Medulla oblongata (tissue), 1 donor: ENCODE measurements around the gene SNTG2.

Experiments
- DNase-seq: peaks from one replicate; pipeline ENCODE4 v3.0.0-alpha.2; 2015; ENCODE audit errors: extremely low spot score

SNTG2 gene

DNA sequence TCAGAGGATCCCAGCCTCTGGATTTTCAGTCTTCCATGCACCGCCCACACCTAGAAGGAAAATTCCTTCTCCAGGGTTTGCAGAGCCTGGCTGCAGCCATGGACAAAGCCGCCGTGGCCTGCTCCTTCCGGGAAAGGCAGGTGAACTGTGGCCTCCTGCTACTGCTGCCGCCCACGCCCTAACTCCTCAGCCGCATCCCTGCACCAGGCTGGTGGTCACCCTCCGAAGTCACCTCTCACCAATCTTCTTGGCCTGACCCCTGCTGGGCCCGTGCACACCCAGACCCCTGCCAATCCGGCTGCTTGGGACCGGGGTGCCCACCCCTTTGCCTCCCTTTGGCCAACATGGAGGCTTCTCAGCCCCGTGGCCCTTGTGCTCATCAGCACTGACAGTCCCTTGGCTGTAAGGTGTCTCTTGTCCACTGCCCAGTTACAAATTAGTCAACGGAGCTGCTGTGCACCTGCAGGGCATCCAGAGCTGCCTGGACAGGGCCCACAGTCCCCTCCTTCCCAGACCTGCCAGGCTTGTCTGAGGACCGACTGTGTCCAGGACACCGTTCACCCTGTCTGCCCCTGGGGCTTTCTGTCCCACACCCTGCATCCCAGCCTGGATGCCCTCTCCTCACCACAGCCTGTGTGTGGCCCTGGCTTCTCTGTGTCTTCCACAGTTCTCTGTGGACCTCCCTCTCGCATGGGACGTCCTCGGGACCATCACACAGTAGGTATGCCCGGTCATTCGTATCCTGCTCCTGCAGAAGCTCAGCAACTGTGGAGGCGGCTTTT, 332.6 kb downstream of the SNTG2 start:
- no peak for DNase-seq

DNA sequence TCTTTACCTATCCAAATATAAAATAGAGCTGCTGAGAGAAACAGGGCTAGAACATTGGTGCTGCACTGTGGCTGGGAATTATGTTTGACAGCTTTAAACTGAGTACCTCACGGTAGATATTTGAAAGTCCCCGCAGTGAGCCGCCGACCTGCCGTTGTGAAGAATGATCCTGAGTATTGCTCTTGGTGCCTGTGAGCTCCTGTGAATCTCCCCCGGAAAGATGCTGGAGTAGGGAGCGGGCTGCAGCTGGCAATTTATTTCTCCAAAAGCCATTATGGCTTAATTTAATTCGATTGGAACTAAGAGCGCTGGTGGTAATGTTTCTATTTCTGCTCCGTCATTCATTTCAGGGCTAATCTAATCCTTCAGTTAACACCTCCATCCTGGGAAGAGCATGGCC, 333.2 kb downstream of the SNTG2 start:
- DNase-seq, result no peak

DNA sequence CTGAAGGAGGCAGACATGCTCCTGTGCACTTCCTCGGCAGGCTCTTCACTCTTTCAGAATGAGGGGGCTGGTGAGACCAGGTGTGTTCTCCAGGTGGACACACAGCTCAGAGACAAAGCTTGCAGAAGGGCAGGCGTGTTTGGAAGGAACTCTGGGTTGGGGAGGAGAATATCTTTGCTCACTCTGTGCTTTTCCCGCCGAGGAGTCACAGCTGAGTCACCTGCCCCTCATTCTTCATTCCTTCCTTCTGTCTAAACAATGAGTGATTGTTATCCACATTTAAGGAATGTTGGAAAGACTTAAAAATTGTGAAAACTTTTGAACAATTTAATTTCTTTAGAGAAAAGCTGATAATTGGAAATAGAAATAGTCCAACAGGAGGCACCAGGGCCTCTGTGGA, 336.3 kb downstream of the SNTG2 start:
- no peak for DNase-seq

DNA sequence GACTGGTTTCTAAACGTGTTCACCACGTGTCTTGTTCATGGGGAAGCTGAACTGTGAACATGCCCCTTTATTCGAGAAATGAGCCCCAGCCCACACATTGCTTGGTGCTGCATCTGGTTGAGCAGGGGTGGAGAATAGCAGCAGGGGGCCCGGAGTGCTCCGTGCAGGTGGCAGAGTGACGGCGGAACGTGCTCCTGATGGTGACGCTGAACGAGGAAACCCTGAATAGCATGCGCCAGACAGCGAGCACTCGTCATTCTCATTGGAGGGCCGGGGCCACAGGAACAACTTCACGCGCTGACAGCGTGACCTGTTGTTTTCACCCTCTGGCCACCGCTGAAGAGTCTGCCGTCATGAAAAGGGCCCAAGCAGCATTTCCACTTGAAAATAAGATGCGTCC, 336.8 kb downstream of the SNTG2 start:
- DNase-seq, result no peak

DNA sequence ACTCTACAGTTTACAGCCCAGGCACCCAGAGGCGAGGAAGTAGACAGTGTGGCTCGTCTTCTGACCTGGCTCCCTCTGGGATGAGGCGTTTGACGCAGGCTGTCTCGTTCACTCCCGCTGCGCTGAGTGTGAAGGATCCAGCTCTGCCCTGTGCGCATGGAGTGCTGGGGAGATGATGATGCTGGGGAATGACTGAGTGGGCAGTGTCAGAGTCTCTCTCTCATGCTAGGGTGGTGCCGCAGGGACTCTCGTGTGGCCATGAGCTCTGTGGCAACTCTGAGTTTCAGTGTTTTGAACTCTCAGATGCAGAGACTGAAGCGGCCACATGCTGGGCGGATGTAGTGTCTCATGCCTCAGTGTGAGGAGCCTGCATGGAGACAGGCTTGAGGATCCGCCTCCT, 344.3 kb downstream of the SNTG2 start:
- no peak for DNase-seq

DNA sequence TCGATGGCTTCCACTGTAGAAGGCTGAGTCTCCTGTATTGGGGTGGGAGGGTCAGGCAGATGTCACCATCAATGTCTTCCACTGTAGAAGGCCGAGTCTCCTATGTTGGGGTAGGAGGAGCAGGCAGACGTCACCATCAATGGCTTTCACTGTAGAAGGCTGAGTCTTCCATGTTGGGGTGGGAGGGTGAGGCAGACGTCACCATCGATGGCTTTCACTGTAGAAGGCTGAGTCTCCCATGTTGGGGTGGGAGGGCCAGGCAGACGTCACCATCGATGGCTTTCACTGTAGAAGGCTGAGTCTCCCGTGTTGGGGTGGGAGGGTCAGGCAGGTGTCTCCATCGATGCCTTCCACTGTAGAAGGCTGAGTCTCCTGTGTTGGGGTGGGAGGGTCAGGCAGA, 345.1 kb downstream of the SNTG2 start:
- DNase-seq, result no peak

DNA sequence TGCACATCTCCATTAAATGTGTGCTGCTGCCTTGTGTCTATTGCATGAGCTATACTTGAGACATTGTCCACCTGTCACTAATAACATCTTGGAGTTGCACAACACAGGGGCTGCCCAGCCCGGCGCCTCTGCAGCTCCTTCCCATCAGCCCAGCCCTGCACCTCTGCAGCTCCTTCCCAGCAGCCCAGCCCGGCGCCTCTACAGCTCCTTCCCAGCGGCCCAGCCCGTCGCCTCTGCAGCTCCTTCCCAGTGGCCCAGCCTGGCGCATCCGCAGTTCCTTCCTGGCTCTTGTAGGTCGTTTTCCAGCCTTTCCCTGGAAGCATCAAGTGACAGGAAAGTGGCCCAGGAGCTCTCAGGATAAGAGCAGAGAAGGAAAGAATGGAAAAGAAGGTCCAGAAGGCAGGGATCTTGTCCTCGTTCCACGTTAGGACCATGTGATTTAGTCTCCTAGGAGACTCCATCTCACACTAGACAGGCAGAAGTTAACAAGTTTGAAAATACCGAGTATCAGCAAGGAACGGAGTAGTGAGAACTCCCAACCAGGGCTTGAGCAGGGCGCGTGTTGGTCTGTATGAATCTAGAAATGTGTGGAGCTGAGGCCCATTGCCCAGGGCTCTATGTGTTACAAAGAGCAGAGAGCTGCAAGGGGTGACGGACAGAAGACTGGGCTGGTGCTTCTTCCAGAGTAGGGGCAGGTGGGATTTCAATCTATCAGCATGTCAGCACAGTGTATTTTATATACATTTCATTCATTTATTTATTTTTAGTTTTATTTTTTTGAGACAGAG, 346.9 kb downstream of the SNTG2 start:
- no peak for DNase-seq

DNA sequence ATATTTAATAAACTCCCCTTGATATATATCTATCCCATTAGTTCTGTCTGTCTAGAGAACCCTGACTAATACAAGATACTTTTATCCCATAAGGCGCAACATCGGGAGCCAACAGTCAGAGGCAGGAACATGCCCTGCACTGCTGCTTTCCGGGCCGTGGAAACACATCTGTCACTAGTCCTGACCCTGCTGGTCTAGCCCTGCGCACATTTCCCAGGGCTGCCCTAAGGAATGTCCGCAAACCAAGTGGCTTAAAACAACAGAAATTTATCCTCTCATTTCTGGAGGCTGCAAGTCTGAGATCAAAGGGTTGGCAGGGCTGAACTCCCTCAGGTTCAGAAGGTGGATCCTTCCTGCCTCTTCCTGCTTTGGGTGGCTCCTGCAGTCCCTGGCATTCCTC, 348.4 kb downstream of the SNTG2 start:
- DNase-seq, result no peak

DNA sequence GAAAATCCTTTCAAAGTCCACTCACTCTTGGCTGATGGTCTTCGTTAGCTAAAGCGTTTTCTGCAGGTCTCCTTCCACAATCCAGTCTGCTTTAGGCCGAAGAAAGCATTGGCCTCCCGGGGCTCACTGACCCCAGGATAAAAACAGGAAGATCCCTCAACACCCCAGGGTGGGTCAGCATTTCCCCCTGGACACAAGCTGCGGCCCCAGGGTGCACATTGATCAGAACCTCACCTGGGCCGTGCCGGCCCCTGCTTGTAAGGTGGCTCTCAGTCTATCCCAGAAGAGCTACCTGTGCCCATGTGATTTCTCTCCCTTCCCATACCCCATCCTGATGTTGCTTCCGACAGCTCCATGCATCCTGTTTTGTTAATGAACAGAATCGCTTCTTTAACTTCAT, 349.6 kb downstream of the SNTG2 start:
- DNase-seq, result no peak

DNA sequence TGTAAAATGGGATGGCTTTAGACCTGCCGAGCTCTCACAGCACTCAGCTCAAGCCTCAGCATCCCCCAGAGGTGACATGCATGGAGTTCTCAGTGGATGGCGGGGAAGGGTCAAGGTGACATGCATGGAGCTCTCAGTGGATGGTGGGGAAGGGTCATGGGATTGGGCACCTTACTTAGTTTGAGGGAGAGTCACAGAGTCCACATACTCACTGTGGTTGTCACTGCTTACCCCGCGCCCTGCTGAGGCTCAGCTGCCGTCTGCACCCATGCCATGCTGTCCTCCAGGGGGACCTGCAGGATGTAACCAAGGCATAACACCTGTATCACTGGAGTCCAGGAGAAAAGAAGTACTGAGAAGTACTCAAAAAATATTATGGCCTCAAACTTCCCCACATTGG, 350.4 kb downstream of the SNTG2 start:
- DNase-seq, result no peak

DNA sequence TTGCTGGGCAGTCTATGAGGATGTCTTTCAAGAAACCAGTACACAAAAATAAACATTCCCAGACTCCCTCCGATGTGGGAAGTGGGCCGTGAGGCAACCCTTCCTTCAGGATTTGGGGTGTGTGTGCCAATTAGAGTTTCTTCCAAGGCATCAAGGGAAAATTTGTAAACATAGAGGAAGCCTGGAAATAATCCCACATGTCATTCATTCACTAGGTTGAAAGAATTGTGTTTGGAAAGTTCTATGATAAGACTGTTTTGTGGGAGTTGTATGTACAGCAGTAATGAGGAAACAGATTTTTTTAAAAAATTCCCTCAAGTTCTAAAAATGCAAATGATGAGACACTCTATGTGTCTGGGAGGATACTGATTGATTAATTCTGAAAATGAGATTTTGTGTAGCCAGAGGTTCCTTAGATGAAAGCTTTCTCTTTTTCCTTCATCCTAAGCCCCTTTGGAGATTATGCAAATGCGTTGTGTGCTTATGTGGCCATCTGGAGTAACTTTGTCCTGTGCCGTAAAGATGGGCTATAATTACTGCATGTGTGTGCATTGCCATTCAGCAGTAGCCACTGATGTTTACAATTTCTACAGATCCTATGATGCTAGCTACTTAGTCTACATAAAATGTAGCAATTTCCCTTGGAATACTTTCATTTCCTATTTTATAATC, 354.8 kb downstream of the SNTG2 start:
- DNase-seq, result no peak

DNA sequence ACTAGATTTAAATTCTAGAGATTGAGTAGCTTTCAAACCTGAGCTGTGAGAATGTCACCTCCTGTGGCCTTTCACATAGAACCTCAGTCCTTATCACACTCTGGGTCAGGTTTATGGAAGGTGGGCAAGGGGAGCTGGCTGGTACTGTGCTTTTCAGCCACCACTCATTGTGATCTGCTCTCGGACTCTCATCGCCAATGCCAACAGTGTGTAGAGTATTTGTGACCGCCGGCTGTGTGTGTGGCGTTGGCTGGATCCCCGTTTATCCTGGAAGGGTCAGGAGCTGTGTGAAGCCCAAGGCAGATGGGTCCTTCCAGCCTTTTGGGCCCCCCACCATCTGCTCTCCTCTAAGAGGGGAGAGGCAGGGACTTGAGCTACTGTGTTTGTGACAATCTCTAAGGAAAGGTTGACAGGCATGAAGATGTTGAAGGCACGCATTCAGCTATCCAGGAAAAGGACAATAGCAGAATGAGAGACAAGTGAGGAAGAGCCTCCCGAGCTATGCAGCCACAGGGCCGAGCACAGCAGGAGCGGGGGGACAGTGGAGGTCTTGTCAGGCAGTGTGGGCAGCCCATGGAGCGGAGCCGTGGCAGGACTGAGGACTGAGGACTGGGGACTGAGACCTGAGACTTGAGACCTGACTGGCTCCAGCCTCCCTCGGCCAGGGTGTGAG, 355.5 kb downstream of the SNTG2 start:
- no peak for DNase-seq

DNA sequence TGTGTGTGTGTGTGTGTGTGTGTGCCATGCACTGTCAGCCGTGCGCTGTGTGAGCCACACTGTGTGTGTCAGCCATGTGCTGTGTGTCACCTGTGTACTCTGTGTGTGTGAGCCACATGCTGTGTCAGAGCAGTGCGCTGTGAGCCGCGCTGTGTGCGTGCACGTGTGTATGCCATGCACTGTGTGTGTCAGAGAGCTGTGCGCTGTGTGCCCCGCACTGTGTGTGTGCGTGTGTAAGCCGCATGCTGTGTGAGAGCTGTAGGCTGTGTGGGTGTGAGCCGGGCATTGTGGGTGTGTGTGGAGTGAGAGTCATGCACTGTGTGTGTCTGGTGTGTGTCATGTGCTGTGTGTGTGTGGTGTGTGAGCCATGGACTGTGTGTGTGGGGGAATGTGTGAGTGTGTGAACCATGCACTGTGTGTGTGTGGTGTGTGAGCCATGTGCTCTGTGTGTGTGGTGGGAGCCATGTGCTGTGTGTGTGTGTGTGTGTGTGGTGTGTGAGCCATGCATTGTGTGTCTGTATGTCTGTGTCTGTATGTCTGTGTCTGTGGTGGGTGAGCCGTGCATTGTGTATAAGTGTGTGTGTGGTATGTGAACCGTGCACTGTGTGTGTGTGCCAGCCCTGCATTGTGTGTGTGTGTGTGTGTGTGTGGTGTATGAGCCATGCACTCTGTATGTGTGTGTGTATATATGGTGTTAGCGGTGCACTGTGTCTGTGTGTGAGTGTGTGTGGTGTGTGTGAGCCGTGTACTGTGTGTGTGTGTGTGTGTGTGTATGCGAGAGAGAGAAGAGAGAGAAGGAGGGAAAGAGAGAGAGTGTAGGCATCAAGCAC, 356.3 kb downstream of the SNTG2 start:
- no peak for DNase-seq

DNA sequence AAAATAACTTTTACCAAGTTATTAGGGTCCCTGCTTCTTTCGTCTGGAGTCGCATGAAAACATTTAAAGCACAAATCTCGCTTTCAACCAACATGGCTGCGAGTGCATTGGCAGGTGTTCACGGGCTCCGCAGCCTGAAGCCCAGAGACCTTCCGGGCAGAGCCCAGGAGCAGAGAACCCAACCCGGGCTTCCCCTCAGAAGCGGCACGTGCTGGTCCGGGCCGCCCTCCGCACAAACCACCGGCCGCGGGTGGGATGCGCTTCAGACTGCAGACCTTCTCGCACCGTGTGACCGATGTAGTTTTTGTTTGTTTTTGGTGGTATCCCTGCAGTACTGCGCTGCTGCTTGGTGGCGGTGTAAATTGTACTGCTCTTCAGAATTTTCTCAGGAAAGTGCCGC, 357.0 kb downstream of the SNTG2 start:
- DNase-seq, result no peak

DNA sequence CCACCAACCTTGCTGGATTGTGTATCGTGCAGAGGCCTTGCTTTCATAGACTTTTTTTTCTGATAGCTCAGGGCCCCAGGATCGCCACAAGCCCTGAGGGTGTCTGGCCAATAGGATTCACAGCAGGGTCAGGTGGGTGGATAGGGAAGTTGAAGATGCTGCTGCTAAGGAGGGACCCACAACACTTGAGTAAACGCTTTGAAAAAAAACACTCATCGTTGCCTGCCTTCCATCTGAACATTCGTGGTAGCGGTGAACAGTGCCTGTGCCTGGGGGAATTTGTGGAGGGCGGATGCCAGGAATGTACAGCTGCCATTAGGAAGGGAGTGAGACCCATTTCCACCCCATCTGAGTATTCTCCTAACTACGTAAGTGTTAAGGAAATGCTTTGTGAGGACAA, 358.0 kb downstream of the SNTG2 start:
- no peak for DNase-seq

DNA sequence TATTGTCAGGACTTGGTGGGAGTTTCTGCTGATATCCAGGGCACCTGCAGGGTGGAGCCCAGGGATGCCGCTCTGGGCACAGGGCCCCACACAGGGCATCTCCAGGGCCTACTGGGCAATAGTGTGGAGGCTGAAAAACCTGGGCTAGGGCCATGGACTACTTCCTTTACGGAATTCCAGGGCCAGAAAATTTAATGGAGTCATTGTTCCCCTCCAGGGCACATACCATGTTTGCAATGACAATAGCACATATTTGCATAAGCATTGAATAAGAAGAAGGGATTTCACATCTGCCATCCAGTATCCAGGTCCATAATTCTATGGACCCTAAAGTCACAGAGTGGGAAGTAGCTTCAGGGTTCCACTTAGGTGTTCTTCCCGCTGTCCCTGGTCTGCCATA, 358.9 kb downstream of the SNTG2 start:
- DNase-seq, result no peak

DNA sequence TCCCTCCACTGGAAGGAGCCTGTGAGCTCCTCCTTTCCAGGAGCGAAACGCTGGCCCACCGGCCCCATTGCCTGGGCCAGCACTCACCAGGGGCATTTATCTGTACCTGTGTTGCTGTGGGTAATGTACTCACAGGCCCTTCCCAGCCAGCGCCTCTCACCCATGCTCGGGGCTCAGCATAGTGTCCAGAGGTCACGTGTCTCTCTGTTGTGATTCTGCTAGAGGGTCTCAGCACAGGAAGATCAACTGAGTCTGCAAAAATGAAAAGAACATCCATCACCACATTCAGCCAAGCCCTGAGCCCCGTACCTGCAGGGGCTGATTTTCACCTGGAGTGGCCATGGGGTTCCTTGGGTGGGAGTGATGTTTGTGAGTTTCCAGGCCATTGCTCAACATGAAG, 359.6 kb downstream of the SNTG2 start:
- DNase-seq, result no peak

DNA sequence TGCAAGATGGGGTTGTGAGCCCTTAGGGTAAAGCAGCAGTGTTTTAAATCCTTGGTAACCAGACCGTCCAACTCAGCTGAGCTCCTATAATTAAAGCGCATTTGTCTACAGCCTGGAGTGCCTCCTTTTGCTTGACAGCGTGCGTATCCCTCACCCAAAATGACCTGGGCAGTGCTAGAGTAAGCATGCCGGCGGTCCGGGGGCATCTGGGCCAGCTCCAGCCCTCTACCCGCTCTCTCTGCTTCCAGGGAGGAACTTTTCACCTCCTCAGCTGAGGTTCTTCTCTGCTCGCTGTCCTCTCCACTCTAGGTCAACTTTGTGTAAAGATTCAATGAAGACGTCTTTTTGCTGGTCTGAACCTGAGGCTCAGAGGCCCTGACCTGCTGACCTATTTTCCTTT, 360.2 kb downstream of the SNTG2 start:
- DNase-seq, result no peak

DNA sequence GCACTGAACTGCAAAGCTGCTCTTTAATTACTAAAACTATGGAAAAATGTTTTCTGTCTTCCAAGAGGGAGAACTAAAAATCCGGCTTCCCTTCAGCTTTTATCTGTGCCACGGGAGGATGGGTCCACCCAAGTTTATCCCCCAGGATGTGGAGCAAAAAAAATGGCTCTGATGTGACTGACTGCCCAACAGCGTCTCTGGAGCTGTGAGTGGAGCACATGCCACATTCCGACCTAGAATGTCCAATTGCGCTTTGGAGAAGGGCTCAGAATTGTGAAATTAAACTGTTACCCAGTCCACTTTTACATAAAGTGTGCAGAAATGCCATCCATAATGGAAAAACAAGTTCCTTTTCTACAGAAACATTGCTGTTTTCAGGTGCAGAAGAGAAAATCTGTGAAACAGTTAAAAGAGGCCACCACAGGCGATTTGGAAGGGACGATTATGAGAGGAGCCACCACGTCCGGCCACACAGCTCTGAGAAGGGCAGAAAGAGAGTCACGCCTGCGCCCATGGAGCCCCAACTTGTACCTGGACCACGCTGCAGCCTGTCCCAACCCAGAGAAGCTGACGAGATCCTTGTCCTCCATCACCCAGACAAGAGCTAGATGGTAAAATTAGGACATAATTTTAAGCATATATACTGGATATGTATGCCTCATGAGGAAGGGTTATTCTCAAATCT, 362.7 kb downstream of the SNTG2 start:
- no peak for DNase-seq

DNA sequence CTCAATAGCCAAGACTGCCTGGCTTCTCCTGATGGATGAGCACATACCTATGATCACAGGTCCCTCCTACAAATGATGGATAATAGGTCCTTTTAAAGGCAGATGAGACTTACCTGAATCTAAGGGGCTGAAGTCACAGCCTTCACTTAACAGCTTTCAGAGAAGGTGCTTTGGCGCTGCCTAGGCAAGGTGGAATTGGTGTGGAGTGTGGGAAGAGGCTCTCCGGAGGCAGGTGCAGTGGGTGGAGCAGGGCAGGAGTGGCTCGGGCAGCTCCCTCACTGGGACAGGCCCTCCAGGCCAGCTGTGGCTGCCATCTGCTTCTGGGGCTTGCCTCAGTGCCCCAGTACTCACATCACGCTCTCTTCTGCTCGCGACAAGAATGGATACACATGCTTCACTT, 363.6 kb downstream of the SNTG2 start:
- DNase-seq, result no peak
